Mesenchymal stem cell (in vitro differentiated cells and primary cell): ENCODE results near the gene ACTRT2.

ENCODE experiments used
- DNase-seq: peaks from one replicate; pipeline ENCODE4 v3.0.0-alpha.2; 2013
- H2AFZ ChIP-seq: one replicate; pipeline ENCODE4 v1.6.1; 2013; ENCODE audit warnings: low read depth, mild to moderate bottlenecking, control low read depth, inconsistent platforms, low read length, moderate library complexity
- H2AK5ac ChIP-seq: 2 replicates; pipeline ENCODE4 v1.6.1; 2013; ENCODE audit warnings: low read length, moderate library complexity, mild to moderate bottlenecking, inconsistent platforms; ENCODE audit not compliant: severe bottlenecking
- H2BK120ac ChIP-seq: one replicate; pipeline ENCODE4 v1.6.1; 2013; ENCODE audit warnings: low read depth, mild to moderate bottlenecking, inconsistent platforms, low read length, moderate library complexity
- H2BK12ac ChIP-seq, 2 experiments: one replicate each; pipeline ENCODE4 v1.6.1; 2013; ENCODE audit warnings: inconsistent platforms in 2 of 2, low read length in 2 of 2, mild to moderate bottlenecking in 2 of 2, moderate library complexity in 2 of 2, control low read depth in 1 of 2
- H2BK15ac ChIP-seq: one replicate; pipeline ENCODE4 v1.6.1; 2013; ENCODE audit warnings: mild to moderate bottlenecking, low read depth, inconsistent platforms; ENCODE audit not compliant: poor library complexity, severe bottlenecking
- H2BK5ac ChIP-seq: 2 replicates; pipeline ENCODE4 v1.6.1; 2013; ENCODE audit warnings: low read depth, mild to moderate bottlenecking, low read length, control low read depth, inconsistent platforms; ENCODE audit not compliant: poor library complexity, severe bottlenecking
- H3K14ac ChIP-seq, 2 experiments: one replicate each; pipeline ENCODE4 v1.6.1; 2013; ENCODE audit warnings: inconsistent platforms in 2 of 2, low read length in 2 of 2, control low read depth in 1 of 2, mild to moderate bottlenecking in 1 of 2, moderate library complexity in 1 of 2
- H3K18ac ChIP-seq, 2 experiments: one replicate each; pipeline ENCODE4 v1.6.1; 2013; ENCODE audit warnings: inconsistent platforms in 2 of 2, low read length in 2 of 2, control low read depth in 1 of 2, low read depth in 1 of 2, mild to moderate bottlenecking in 1 of 2
- H3K23ac ChIP-seq, 2 experiments: one replicate each; pipeline ENCODE4 v1.6.1; 2013; ENCODE audit warnings: inconsistent platforms in 2 of 2, low read length in 2 of 2, mild to moderate bottlenecking in 2 of 2, moderate library complexity in 2 of 2, control low read depth in 1 of 2
- H3K27ac ChIP-seq: 2 replicates; pipeline ENCODE4 v1.5.1; 2013; ENCODE audit warnings: mild to moderate bottlenecking, moderate library complexity, low read length, control low read depth, inconsistent platforms; ENCODE audit not compliant: poor library complexity, severe bottlenecking
- H3K27me3 ChIP-seq, 2 experiments: 2 replicates each; pipeline versions ENCODE4 v1.6.1 to v1.7.0; 2013; ENCODE audit warnings: low read length in 2 of 2, mild to moderate bottlenecking in 2 of 2, moderate library complexity in 2 of 2, control low read depth in 1 of 2, inconsistent platforms in 1 of 2; ENCODE audit not compliant: control insufficient read depth in 1 of 2, insufficient read depth in 1 of 2
- H3K36me3 ChIP-seq, 2 experiments: 2 replicates each; pipeline versions ENCODE4 v1.6.1 to v1.7.0; 2013; ENCODE audit warnings: low read length in 2 of 2, control low read depth in 1 of 2, inconsistent platforms in 1 of 2, low read depth in 1 of 2, mild to moderate bottlenecking in 1 of 2; ENCODE audit not compliant: insufficient read depth in 2 of 2, control insufficient read depth in 1 of 2
- H3K4ac ChIP-seq, 2 experiments: one replicate each; pipeline ENCODE4 v1.6.1; 2013; ENCODE audit warnings: inconsistent platforms in 2 of 2, low read length in 2 of 2, mild to moderate bottlenecking in 2 of 2, moderate library complexity in 2 of 2, control low read depth in 1 of 2, low read depth in 1 of 2
- H3K4me1 ChIP-seq: 2 replicates; pipeline ENCODE4 v1.6.1; 2013; ENCODE audit warnings: low read depth, low read length, control low read depth; ENCODE audit not compliant: control insufficient read depth, insufficient read depth
- H3K4me2 ChIP-seq: 2 replicates; pipeline ENCODE4 v1.6.1; 2013; ENCODE audit warnings: low read length, mild to moderate bottlenecking, inconsistent platforms; ENCODE audit not compliant: poor library complexity, severe bottlenecking
- H3K4me3 ChIP-seq, 2 experiments: 2 replicates each; pipeline versions ENCODE4 v1.5.1 to v1.7.0; 2013; ENCODE audit warnings: low read length in 2 of 2, mild to moderate bottlenecking in 2 of 2, control low read depth in 1 of 2, low read depth in 1 of 2; ENCODE audit not compliant: insufficient read depth in 1 of 2
- H3K79me1 ChIP-seq: replicated peaks from 2 replicates; pipeline ENCODE4 v1.6.1; 2013; ENCODE audit warnings: mild to moderate bottlenecking, control low read depth, low read length, inconsistent platforms; ENCODE audit not compliant: poor library complexity, severe bottlenecking
- H3K9ac ChIP-seq: 2 replicates; pipeline ENCODE4 v1.7.0; 2013; ENCODE audit warnings: mild to moderate bottlenecking, low read length, moderate library complexity
- H3K9me3 ChIP-seq: 2 replicates; pipeline ENCODE4 v1.7.0; 2013; ENCODE audit warnings: mild to moderate bottlenecking, low read length; ENCODE audit not compliant: control insufficient read depth
- H4K8ac ChIP-seq: one replicate; pipeline ENCODE4 v1.6.1; 2013; ENCODE audit warnings: inconsistent platforms, mild to moderate bottlenecking, low read length, moderate library complexity
- H4K91ac ChIP-seq: one replicate; pipeline ENCODE4 v1.6.1; 2013; ENCODE audit warnings: mild to moderate bottlenecking, low read length, inconsistent platforms
- WGBS: methylation state at CpG from one replicate; pipeline ENCODE4 v1.1.7; 2013; ENCODE audit warnings: mixed read lengths; 5-methylcytosine and 5-hydroxymethylcytosine counted together

ACTRT2 gene

DNA sequence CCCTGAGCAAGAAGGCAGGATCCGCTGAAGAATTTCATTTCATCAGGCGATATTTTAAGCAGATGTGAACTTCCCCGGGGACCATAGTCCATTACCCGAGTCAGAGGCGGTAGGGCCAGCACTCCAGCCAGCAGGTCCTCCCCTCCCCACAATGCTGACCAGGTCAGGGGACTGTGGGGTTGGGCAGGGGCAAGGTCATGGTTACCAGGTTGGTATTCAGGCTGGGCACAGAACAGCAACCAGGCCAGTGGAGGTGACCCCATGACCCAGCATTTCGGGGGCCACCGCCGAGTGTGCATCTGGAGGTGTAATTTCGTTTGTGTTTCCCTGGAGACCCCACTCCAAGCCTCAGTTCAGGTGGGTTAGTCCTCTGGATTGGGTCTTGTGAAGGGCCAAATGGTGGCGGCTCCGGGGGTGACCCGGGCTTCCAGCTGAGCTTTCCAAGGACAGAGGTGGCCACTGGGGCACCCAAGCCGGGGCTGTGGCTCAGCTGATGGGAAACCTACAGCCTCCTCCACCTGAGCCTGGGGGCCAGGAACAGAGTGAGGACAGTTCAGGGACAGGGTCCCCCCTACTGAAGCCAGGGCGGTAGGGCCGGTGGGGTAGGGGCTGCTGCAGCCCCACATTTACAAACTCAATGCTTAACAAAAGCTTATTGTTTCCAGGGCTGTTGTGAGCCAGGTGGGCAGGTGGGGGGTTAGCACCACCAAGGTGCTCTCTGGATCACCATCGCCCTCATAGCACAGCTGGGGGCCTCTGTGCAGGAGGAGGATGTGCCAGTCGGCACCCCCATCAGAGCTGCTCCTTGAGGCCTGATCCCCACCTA is 50.5 kb downstream of the ACTRT2 start:
- Histone ChIP-seq H3K36me3 (no peaks in the 10 kb centered on the region), H2BK15ac (no peak overlapping the region), H3K9me3 (no peaks in the 10 kb centered on the region), H3K4me3 (peak overlapping the region in 1 of 2 experiments; percentile 66), H3K79me1 (no peaks in the 10 kb centered on the region), H3K18ac (no peak overlapping the region), H3K27ac (no peak overlapping the region), H3K23ac (no peak overlapping the region), H4K91ac (no peak overlapping the region), H2BK120ac (no peak overlapping the region), H2BK5ac (no peak overlapping the region), H2AFZ (no peak overlapping the region), H3K27me3 (peaks cover 61 to 73% of the 10 kb centered on the region in 2 experiments), H2BK12ac (no peak overlapping the region), H2AK5ac (no peak overlapping the region), H4K8ac (no peak overlapping the region), H3K14ac (no peak overlapping the region), H3K4me2 (no peak overlapping the region), H3K4ac (no peak overlapping the region), H3K9ac (no peak overlapping the region), H3K4me1 (peaks cover 16% of the 10 kb centered on the region)
- 85% methylated on average over 15 of the region's 17 CpGs for WGBS
- no peak for DNase-seq
